WTC11 (cell line): ENCODE results near the gene MEF2D. TPM values are rescaled to one million over a fixed set of nuclear protein-coding genes. Genes with fewer than 3 reads are reported as not detected.
A peak's percentile ranks its signal among the peaks of the same experiment; 100 is the strongest.

Experiments
- ATAC-seq: fragments of 200-7000 bp; cut with Tn5 transposase; 2 replicates; pipeline ENCODE4 v1.10.0; 2021; ENCODE audit warnings: mild to moderate bottlenecking, moderate library complexity
- CTCF ChIA-PET: fragments of 300-600 bp; sonication (Branson Sonifier 250); formaldehyde crosslinking; loops from one replicate; lab custom pipeline; 2021; ENCODE audit warnings: antibody characterized with exemption; lab: Charles Lee
- POLR2A ChIA-PET: fragments of 350-600 bp; sonication (Branson Sonifier 250); formaldehyde crosslinking; loops from one replicate; lab custom pipeline; 2021; ENCODE audit warnings: antibody characterized with exemption; lab: Charles Lee
- DNase-seq: peaks from one replicate; pipeline ENCODE4 v3.0.0; 2021; ENCODE audit warnings: low spot score
- H3K27ac Mint-ChIP-seq: 2 replicates; pipeline ENCODE4 v1.8.0; 2021; ENCODE audit warnings: mixed read lengths
- H3K27me3 Mint-ChIP-seq: 2 replicates; pipeline ENCODE4 v1.8.0; 2021; ENCODE audit warnings: low read depth, mild to moderate bottlenecking, moderate library complexity, mixed read lengths
- H3K36me3 Mint-ChIP-seq: 2 replicates; pipeline ENCODE4 v1.8.0; 2021; ENCODE audit warnings: mixed read lengths
- H3K4me1 Mint-ChIP-seq: 2 replicates; pipeline ENCODE4 v1.8.0; 2022; ENCODE audit warnings: mixed read lengths
- H3K4me3 Mint-ChIP-seq: 2 replicates; pipeline ENCODE4 v1.8.0; 2021; ENCODE audit warnings: mild to moderate bottlenecking, moderate library complexity, mixed read lengths
- H3K9me3 Mint-ChIP-seq: 2 replicates; pipeline ENCODE4 v1.8.0; 2021; ENCODE audit warnings: mixed read lengths
- CREB1 ChIP-seq: sonication (generic); formaldehyde crosslinking; IDR thresholded peaks from 2 replicates; pipeline ENCODE4 v1.8.0; 2023; ENCODE audit warnings: mild to moderate bottlenecking, missing genetic modification reagents
- ESRRA ChIP-seq: sonication (generic); formaldehyde crosslinking; IDR thresholded peaks from 2 replicates; pipeline ENCODE4 v1.8.1; 2022; ENCODE audit warnings: mild to moderate bottlenecking, missing genetic modification reagents, borderline replicate concordance
- FOXP1 ChIP-seq: sonication (generic); formaldehyde crosslinking; IDR thresholded peaks from 2 replicates; pipeline ENCODE4 v1.8.0; 2022; ENCODE audit warnings: missing genetic modification reagents, mild to moderate bottlenecking, moderate library complexity, borderline replicate concordance
- FOXP4 ChIP-seq: sonication (generic); formaldehyde crosslinking; IDR thresholded peaks from 2 replicates; pipeline ENCODE4 v1.8.0; 2022; ENCODE audit warnings: mild to moderate bottlenecking, missing genetic modification reagents
- HMGXB4 ChIP-seq: sonication (generic); formaldehyde crosslinking; IDR thresholded peaks from 2 replicates; pipeline ENCODE4 v1.8.1; 2023; ENCODE audit warnings: mild to moderate bottlenecking, moderate library complexity, missing genetic modification reagents
- NR1H2 ChIP-seq: sonication (generic); formaldehyde crosslinking; IDR thresholded peaks from 2 replicates; pipeline ENCODE4 v1.9.0; 2021; ENCODE audit warnings: mild to moderate bottlenecking, moderate library complexity, missing genetic modification reagents
- SOX15 ChIP-seq: fragments of 250-450 bp; sonication (Bioruptor Pico); IDR thresholded peaks from 2 replicates; pipeline ENCODE4 v1.9.0; 2021; ENCODE audit warnings: mild to moderate bottlenecking
- SP1 ChIP-seq: sonication (generic); formaldehyde crosslinking; conservative IDR thresholded peaks from 2 replicates; pipeline ENCODE4 v1.8.1; 2022; ENCODE audit warnings: missing genetic modification reagents
- ZBTB43 ChIP-seq: sonication (generic); formaldehyde crosslinking; IDR thresholded peaks from 2 replicates; pipeline ENCODE4 v1.8.1; 2023; ENCODE audit warnings: mild to moderate bottlenecking, missing genetic modification reagents
- ZNF532 ChIP-seq: fragments of 250-450 bp; sonication (Bioruptor Pico); IDR thresholded peaks from 2 replicates; pipeline ENCODE4 v1.9.0; 2021; ENCODE audit warnings: mild to moderate bottlenecking, borderline replicate concordance
- ZSCAN18 ChIP-seq: fragments of 250-450 bp; sonication (Bioruptor Pico); IDR thresholded peaks from 2 replicates; pipeline ENCODE4 v2.1.2; 2022; ENCODE audit warnings: mild to moderate bottlenecking, moderate library complexity
- total RNA-seq: library from RNA; stranded (reverse); gene quantifications from 3 replicates; pipeline ENCODE4 v1.2.3, GENCODE V29; 2021
- TF ChIP-seq, protein P1 (sequence below): sonication (generic); formaldehyde crosslinking; IDR thresholded peaks from 2 replicates; pipeline ENCODE4 v1.8.0; 2023; ENCODE audit warnings: missing genetic modification reagents, mild to moderate bottlenecking, borderline replicate concordance
- TF ChIP-seq, protein P2 (sequence below): sonication (generic); formaldehyde crosslinking; IDR thresholded peaks from 2 replicates; pipeline ENCODE4 v1.8.1; 2023; ENCODE audit warnings: mild to moderate bottlenecking, missing genetic modification reagents, moderate library complexity

The MEF2D gene
- total RNA-seq, 1 experiment from 2014 or later: 24.1 TPM

DNA sequence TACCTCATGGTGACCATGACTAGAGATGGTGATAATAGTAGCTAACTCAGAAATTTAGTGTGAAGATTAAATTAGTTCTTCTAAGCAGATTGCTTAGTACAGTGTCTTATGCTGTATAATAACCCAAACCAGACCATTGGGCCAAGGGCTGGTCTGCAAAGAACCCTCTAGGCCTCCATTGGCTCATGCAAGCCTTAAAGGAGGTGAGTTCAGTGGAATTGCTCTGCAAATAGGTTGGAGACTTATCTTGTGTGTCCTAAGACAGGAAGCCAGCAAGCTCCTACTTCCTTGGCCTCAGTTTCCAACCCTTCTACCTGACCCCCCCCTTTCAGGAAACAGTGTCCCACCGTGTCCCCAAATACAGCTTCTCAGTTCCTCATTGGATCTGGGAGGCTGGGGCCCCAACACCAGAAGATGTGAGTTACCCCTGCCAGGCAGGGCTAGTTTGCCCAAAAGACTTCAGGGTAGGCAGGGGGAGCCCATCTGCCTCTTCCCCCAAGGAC, 1.9 kb upstream of the MEF2D start (continued):
- TF ChIP-seq ZSCAN18 (CRISPR knock-in tag) (no peak), SOX15 (CRISPR knock-in tag) (no peak), ESRRA (CRISPR knock-in tag) (no peak)

GRCh38 chr1:156500793-156501506, 375 bp upstream of the MEF2D start:
- Mint-ChIP-seq H3K27ac (peak overlapping the region; percentile 36; the same call in 1 of the 2 replicates), H3K27me3 (peaks cover 13% of the 10 kb centered on the region), H3K36me3 (no peaks in the 10 kb centered on the region), H3K4me3 (peak overlapping the region; percentile 83), H3K4me1 (peaks cover 70% of the 10 kb centered on the region), H3K9me3 (no peaks in the 10 kb centered on the region)
- POLR2A ChIA-PET: interaction anchor here (0.6 to 2.2 kb wide), 18 partner anchors 9 to 218 kb away, joined by 3 to 29 read pairs (median 4); partner anchors contain the start of gene SMG5
- CTCF ChIA-PET: interaction anchor here (0.6 to 6.4 kb wide), 35 partner anchors 8 to 509 kb away, joined by 3 to 142 read pairs (median 4); partner anchors contain the start of genes HAPLN2, NAXE, PMF1 and TTC24
- ATAC-seq (peak; percentile 65), DNase-seq (peak; percentile 89)
- TF ChIP-seq ZNF532 (CRISPR knock-in tag) (0 out of 2 replicates have a peak, but pooled peaks have one; percentile 47), CREB1 (no peak), FOXP4 (CRISPR knock-in tag) (0 out of 2 replicates have a peak, but pooled peaks have one; percentile 33), ZBTB43 (CRISPR knock-in tag) (peak; percentile 82; the same call in 1 of the 2 replicates), FOXP1 (CRISPR knock-in tag) (peak; percentile 69; the same call in 1 of the 2 replicates), HMGXB4 (CRISPR knock-in tag) (peak; percentile 75; the same call in 1 of the 2 replicates), NR1H2 (CRISPR knock-in tag) (no peak), SP1 (peak; percentile 89)
- TF ChIP-seq, protein P1, sequence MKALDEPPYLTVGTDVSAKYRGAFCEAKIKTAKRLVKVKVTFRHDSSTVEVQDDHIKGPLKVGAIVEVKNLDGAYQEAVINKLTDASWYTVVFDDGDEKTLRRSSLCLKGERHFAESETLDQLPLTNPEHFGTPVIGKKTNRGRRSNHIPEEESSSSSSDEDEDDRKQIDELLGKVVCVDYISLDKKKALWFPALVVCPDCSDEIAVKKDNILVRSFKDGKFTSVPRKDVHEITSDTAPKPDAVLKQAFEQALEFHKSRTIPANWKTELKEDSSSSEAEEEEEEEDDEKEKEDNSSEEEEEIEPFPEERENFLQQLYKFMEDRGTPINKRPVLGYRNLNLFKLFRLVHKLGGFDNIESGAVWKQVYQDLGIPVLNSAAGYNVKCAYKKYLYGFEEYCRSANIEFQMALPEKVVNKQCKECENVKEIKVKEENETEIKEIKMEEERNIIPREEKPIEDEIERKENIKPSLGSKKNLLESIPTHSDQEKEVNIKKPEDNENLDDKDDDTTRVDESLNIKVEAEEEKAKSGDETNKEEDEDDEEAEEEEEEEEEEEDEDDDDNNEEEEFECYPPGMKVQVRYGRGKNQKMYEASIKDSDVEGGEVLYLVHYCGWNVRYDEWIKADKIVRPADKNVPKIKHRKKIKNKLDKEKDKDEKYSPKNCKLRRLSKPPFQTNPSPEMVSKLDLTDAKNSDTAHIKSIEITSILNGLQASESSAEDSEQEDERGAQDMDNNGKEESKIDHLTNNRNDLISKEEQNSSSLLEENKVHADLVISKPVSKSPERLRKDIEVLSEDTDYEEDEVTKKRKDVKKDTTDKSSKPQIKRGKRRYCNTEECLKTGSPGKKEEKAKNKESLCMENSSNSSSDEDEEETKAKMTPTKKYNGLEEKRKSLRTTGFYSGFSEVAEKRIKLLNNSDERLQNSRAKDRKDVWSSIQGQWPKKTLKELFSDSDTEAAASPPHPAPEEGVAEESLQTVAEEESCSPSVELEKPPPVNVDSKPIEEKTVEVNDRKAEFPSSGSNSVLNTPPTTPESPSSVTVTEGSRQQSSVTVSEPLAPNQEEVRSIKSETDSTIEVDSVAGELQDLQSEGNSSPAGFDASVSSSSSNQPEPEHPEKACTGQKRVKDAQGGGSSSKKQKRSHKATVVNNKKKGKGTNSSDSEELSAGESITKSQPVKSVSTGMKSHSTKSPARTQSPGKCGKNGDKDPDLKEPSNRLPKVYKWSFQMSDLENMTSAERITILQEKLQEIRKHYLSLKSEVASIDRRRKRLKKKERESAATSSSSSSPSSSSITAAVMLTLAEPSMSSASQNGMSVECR (CRISPR knock-in tag): peak; percentile 54; the same call in 1 of the 2 replicates
- TF ChIP-seq, protein P2, sequence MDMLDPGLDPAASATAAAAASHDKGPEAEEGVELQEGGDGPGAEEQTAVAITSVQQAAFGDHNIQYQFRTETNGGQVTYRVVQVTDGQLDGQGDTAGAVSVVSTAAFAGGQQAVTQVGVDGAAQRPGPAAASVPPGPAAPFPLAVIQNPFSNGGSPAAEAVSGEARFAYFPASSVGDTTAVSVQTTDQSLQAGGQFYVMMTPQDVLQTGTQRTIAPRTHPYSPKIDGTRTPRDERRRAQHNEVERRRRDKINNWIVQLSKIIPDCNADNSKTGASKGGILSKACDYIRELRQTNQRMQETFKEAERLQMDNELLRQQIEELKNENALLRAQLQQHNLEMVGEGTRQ: peak; percentile 71
